Mucosa of descending colon (tissue), 3 donors: ENCODE measurements around the gene PSME4. TPM values are rescaled to one million over a fixed set of nuclear protein-coding genes. Genes with fewer than 3 reads are reported as not detected.
"Not testable (repeated sequence)": the region's sequence is repeated elsewhere in the genome, so short reads cannot be mapped to it uniquely, and the experiment has no call there.

Experiments used
- ATAC-seq: fragments of 200-7000 bp; cut with Tn5 transposase; one replicate; pipeline ENCODE4 v1.9.1; 2020; ENCODE audit warnings: mild to moderate bottlenecking, moderate library complexity
- DNase-seq, 3 donors: peaks; one replicate each; pipeline ENCODE4 v3.0.0-alpha.2; 2020
- H3K36me3 ChIP-seq: fragments of 200-600 bp; one replicate; pipeline ENCODE4 v1.8.0; 2021; ENCODE audit warnings: low read depth, mild to moderate bottlenecking
- H3K4me1 ChIP-seq: fragments of 200-600 bp; one replicate; pipeline ENCODE4 v1.8.0; 2021; ENCODE audit warnings: low read depth, mild to moderate bottlenecking
- H3K4me3 ChIP-seq: fragments of 200-600 bp; one replicate; pipeline ENCODE4 v1.8.0; 2021; ENCODE audit warnings: mild to moderate bottlenecking
- H3K9me3 ChIP-seq: fragments of 200-600 bp; one replicate; pipeline ENCODE4 v1.8.0; 2021; ENCODE audit warnings: mild to moderate bottlenecking
- intact Hi-C, 2 donors: fragments of 100-400 bp; cut with DNase I in 1 of 2; cut with micrococcal nuclease in 1 of 2; formaldehyde crosslinking; loops; one replicate each; pipeline versions ENCODE4 v1.11.0 to v1.11.1; 2022; cut with DNase I, micrococcal nuclease
- total RNA-seq, 3 donors: library from RNA; stranded (reverse); fragmentation: NEBNext Ultra II Directional in 2 of 3; extraction: Animal tissue kit (Norgen Biotek cat#: 25700) in 2 of 3; gene quantifications; one replicate each; pipeline versions ENCODE4 v1.2.1 to v1.2.4, GENCODE V29; 2021 to 2023
- TF ChIP-seq, protein P1 (sequence below): fragments of 200-600 bp; IDR thresholded peaks from one replicate; pipeline ENCODE4 v1.8.0; 2022; ENCODE audit warnings: antibody characterized with exemption, mild to moderate bottlenecking
- donor health status: DM: no; HTN: no; CAD: no; lungs with moderate emphysema.
- donor health status: DM: no; HTN: no; CAD: no.
- donor health status: DM: no; HTN: yes; CAD: no.

PSME4 gene
- total RNA-seq, 3 donors from 2014 or later = 33.7 to 50.9 (median 50.3) TPM

- no peak overlapping the region for H3K4me3 ChIP-seq
- TF ChIP-seq, protein P1, sequence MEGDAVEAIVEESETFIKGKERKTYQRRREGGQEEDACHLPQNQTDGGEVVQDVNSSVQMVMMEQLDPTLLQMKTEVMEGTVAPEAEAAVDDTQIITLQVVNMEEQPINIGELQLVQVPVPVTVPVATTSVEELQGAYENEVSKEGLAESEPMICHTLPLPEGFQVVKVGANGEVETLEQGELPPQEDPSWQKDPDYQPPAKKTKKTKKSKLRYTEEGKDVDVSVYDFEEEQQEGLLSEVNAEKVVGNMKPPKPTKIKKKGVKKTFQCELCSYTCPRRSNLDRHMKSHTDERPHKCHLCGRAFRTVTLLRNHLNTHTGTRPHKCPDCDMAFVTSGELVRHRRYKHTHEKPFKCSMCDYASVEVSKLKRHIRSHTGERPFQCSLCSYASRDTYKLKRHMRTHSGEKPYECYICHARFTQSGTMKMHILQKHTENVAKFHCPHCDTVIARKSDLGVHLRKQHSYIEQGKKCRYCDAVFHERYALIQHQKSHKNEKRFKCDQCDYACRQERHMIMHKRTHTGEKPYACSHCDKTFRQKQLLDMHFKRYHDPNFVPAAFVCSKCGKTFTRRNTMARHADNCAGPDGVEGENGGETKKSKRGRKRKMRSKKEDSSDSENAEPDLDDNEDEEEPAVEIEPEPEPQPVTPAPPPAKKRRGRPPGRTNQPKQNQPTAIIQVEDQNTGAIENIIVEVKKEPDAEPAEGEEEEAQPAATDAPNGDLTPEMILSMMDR = no peak
- peaks cover 4% of the 10 kb centered on the region for H3K4me1 ChIP-seq
- H3K36me3 ChIP-seq = no peaks in the 10 kb centered on the region
- H3K9me3 ChIP-seq = no peaks in the 10 kb centered on the region
- intact Hi-C loops = no loop called here
- ATAC-seq = no peak
- no peak for DNase-seq
Observed at GRCh38 chr2:53856272-53856671, 114.5 kb downstream of the PSME4 start.

DNA sequence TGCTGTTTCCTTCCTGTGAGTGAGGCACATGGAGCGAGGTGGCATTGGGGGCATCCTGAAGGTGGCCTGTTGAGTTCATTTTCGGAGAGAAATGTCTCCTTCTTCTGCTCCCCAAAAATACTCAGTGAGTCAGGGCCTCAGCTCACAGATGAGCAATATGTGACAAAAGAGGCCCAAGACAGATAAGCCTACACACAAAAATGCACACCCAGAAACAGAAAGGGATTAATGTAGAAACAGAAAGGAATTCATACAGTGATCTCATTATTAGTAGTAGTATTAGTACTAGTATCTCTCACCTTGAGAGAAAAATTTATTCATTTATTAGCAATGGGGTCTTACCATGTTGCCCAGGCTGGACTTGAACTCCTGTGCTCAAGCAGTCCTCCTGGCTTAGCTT, 116.1 kb downstream of the PSME4 start:
- Histone ChIP-seq H3K4me3 (no peak overlapping the region), H3K36me3 (no peaks in the 10 kb centered on the region), H3K4me1 (no peaks in the 10 kb centered on the region), H3K9me3 (no peaks in the 10 kb centered on the region)
- no peak for ATAC-seq
- TF ChIP-seq, protein P1 = no peak
- intact Hi-C loops = no loop called here
- no peak for DNase-seq

GRCh38 chr2:53852532-53852931, 118.3 kb downstream of the PSME4 start:
- no peak for DNase-seq
- H3K9me3 ChIP-seq = no peaks in the 10 kb centered on the region
- intact Hi-C loops = no loop called here
- no peaks in the 10 kb centered on the region for H3K36me3 ChIP-seq
- H3K4me1 ChIP-seq = no peaks in the 10 kb centered on the region
- TF ChIP-seq, protein P1 = no peak
- no peak overlapping the region for H3K4me3 ChIP-seq
- ATAC-seq = no peak

DNA sequence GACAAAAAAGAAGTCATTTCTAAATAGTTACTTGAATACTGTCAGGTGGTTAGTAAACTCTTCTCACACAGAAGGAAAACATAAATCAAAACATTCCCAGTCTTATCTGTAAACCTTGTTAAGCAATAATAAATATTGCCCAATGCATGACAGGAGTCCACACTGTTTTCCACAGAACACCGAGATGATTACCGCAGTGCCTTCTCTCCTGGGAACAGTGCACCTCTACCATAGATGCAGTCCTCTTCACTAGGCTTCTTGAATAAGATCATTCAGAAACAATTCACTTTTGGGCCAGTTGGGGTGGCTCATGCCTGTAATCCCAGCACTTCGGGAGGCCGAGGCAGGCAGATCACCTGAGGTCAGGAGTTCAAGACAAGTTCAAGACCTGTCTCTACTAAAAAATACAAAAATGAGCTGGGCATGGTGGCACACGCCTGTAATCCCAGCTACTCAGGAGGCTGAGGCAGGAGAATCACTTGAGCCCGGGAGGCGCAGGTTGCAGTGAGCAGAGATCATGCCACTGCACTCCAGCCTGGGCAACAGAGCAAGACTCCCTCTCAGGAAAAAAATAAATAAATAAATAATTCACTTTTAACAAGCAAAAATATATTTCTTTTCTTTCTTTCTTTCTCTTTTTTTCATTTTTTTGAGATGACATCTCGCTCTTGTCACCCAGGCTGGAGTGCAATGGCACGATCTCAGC, 119.6 kb downstream of the PSME4 start:
- ATAC-seq, DNase-seq, H3K4me3 ChIP-seq, H3K9me3 ChIP-seq, intact Hi-C loops, H3K36me3 ChIP-seq, H3K4me1 ChIP-seq: not testable (repeated sequence)

DNA sequence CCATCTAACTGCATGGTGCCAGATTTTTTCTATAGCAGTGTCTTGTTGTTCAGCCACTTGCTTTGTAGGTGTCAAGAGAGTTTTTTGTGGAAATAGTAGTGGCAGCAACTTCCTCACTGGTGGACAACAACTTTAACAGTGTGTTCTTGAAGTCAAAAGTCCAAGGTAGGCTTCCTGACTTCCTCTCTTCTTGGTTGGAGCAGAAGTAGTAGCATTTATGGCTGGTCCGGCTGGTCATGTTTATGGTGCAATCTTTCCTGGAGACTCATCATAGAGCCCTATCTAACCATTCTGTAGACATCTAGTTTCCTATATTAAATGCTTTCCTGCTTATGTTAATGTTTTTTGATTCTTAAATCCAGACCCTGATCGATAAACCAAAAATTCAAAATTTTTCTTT, 122.7 kb downstream of the PSME4 start:
- no peaks in the 10 kb centered on the region for H3K4me1 ChIP-seq
- H3K4me3 ChIP-seq = no peak overlapping the region
- ATAC-seq = peak; percentile 66
- no peak for DNase-seq
- TF ChIP-seq, protein P1 = no peak
- no peaks in the 10 kb centered on the region for H3K36me3 ChIP-seq
- no peaks in the 10 kb centered on the region for H3K9me3 ChIP-seq
- intact Hi-C loops = no loop called here

DNA sequence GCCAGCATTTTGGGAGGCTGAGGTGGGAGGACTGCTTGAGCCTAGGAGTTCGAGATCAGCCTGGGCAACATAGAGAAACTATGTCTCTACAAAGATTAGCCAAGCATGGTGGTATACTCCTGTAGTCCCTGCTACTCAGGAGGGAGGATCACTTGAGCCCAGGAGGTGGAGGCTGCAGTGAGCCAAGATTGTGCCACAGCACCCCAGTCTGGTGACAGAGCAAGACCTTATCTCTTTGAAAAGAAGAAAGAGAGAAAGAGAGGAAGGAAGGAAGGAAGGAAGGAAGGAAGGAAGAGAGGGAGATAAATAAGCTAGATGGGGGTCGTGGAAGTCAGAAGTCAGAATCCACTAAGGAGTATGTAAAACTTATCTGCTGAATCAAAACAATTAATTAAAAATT, 127.2 kb downstream of the PSME4 start:
- no peaks in the 10 kb centered on the region for H3K36me3 ChIP-seq
- no peak overlapping the region for H3K4me3 ChIP-seq
- no peaks in the 10 kb centered on the region for H3K4me1 ChIP-seq
- ATAC-seq (no peak), DNase-seq (no peak)
- H3K9me3 ChIP-seq = no peaks in the 10 kb centered on the region
- TF ChIP-seq, protein P1 = no peak
- intact Hi-C loops = no loop called here
